Measurements from ENCODE around the gene KIF7.

- no peak for TF ChIP-seq FOXK1 (CRISPR knock-in tag; IDR thresholded peaks at IDR 0.05)
- no peak for TF ChIP-seq CTCF (IDR thresholded peaks at IDR 0.05)
- no peak for TF ChIP-seq JUN (CRISPR knock-in tag; IDR thresholded peaks at IDR 0.05)
- TF ChIP-seq FOXP1 (CRISPR knock-in tag; IDR thresholded peaks at IDR 0.05; ENCODE audit: borderline replicate concordance) = no peak
- TF ChIP-seq ZNF263 (CRISPR knock-in tag; IDR thresholded peaks at IDR 0.05; ENCODE audit: low read depth) = no peak
- TF ChIP-seq HMGXB4 (CRISPR knock-in tag; IDR thresholded peaks at IDR 0.05) = no peak
- TF ChIP-seq ZNF317 (CRISPR knock-in tag; IDR thresholded peaks at IDR 0.05; ENCODE audit: borderline replicate concordance, low read depth) = no peak
- TF ChIP-seq NFYB (CRISPR knock-in tag; conservative IDR thresholded peaks at IDR 0.05; ENCODE audit: low read depth) = no peak
- no peak for TF ChIP-seq USF1 (CRISPR knock-in tag; IDR thresholded peaks at IDR 0.05)
- TF ChIP-seq CREB1 (CRISPR knock-in tag; IDR thresholded peaks at IDR 0.05) = no peak
Observed at GRCh38 chr15:89675606-89676005, 20.3 kb upstream of the KIF7 start.

All from WTC11 (cell line).